B cell (primary cell): Measurements from ENCODE around the gene MYOF. TPM values are rescaled to one million over a fixed set of nuclear protein-coding genes. Genes with fewer than 3 reads are reported as not detected.

ENCODE experiments used
- ATAC-seq: fragments of 200-7000 bp; cut with Tn5 transposase; one replicate; pipeline ENCODE4 v1.10.0; 2021; ENCODE audit warnings: low read depth, mild to moderate bottlenecking, moderate number of reproducible peaks, moderate library complexity
- CTCF ChIA-PET: fragments of 350-600 bp; sonication (Branson Sonifier 250); formaldehyde crosslinking; loops from one replicate; lab custom pipeline; 2021; ENCODE audit warnings: antibody characterized with exemption, inconsistent platforms; lab: Charles Lee
- POLR2A ChIA-PET: fragments of 350-600 bp; sonication (Branson Sonifier 250); formaldehyde crosslinking; loops from one replicate; lab custom pipeline; 2021; ENCODE audit warnings: antibody characterized with exemption; lab: Charles Lee
- DNase-seq: peaks from one replicate; pipeline ENCODE4 v3.0.0; 2013
- H2AFZ ChIP-seq: 2 replicates; pipeline ENCODE4 v1.6.1; 2012; ENCODE audit warnings: mild to moderate bottlenecking, low read depth, low read length; ENCODE audit not compliant: insufficient read depth, poor library complexity, severe bottlenecking
- H3K27ac ChIP-seq, 2 donors: 1 replicate in 1 of 2; 2 replicates in 1 of 2; pipeline ENCODE4 v1.5.1; 2012 to 2013; ENCODE audit warnings: low read length in 2 of 2, mild to moderate bottlenecking in 2 of 2, moderate library complexity in 1 of 2
- H3K27me3 ChIP-seq, 4 experiments: fragments of 200-600 bp in 1 of 4; sonication (generic) in 1 of 4; replicated peaks in 1 of 4; 1 replicate in 2 of 4; 2 replicates in 2 of 4; pipeline versions ENCODE4 v1.6.1 to v1.7.0; 2013 to 2016; ENCODE audit warnings: low read length in 3 of 4, mild to moderate bottlenecking in 2 of 4, mixed read lengths in 1 of 4, moderate library complexity in 1 of 4; ENCODE audit not compliant: insufficient read depth in 4 of 4, control insufficient read depth in 3 of 4; ENCODE audit errors: control extremely low read depth in 1 of 4
- H3K36me3 ChIP-seq, 2 experiments: replicated peaks in 1 of 2; 1 replicate in 1 of 2; 2 replicates in 1 of 2; pipeline versions ENCODE4 v1.6.1 to v1.7.1; 2013; ENCODE audit warnings: low read length in 1 of 2; ENCODE audit not compliant: insufficient read depth in 2 of 2, control insufficient read depth in 1 of 2; ENCODE audit errors: control extremely low read depth in 1 of 2, extremely low read depth in 1 of 2
- H3K4me1 ChIP-seq, 2 donors: fragments of 200-600 bp in 1 of 2; sonication (generic) in 1 of 2; 1 replicate in 1 of 2; 2 replicates in 1 of 2; pipeline versions ENCODE4 v1.5.1 to v1.6.1; 2013 to 2017; ENCODE audit warnings: low read length in 2 of 2; ENCODE audit not compliant: control insufficient read depth in 2 of 2, insufficient read depth in 2 of 2
- H3K4me2 ChIP-seq: replicated peaks from 2 replicates; pipeline ENCODE3; 2012; ENCODE audit warnings: mild to moderate bottlenecking, low read depth, low read length; ENCODE audit not compliant: poor library complexity, severe bottlenecking
- H3K4me3 ChIP-seq, 5 experiments: fragments of 200-600 bp in 1 of 5; sonication (generic) in 1 of 5; 1 replicate in 3 of 5; 2 replicates in 2 of 5; pipeline versions ENCODE4 v1.5.1 to v1.7.0; 2011 to 2016; ENCODE audit warnings: low read length in 4 of 5, mild to moderate bottlenecking in 4 of 5, low read depth in 2 of 5, control low read depth in 1 of 5, moderate library complexity in 1 of 5; ENCODE audit not compliant: insufficient read depth in 1 of 5; ENCODE audit errors: control extremely low read depth in 1 of 5, extremely low read depth in 1 of 5
- H3K79me2 ChIP-seq: fragments of 200-600 bp; sonication (generic); one replicate; pipeline ENCODE4 v1.6.0; 2016; ENCODE audit warnings: low read length; ENCODE audit not compliant: control insufficient read depth, insufficient read depth
- H3K9ac ChIP-seq: fragments of 200-600 bp; sonication (generic); 2 replicates; pipeline ENCODE4 v1.6.1; 2017; ENCODE audit warnings: mild to moderate bottlenecking, low read length, moderate library complexity
- H3K9me3 ChIP-seq, 3 donors: one replicate each; pipeline versions ENCODE4 v1.6.1 to v1.7.1; 2013; ENCODE audit warnings: low read length in 2 of 3; ENCODE audit not compliant: control insufficient read depth in 2 of 3, insufficient read depth in 1 of 3; ENCODE audit errors: control extremely low read depth in 1 of 3
- H4K20me1 ChIP-seq: 2 replicates; pipeline ENCODE4 v1.6.0; 2012; ENCODE audit warnings: mild to moderate bottlenecking, low read length; ENCODE audit not compliant: insufficient read depth, control insufficient read depth, poor library complexity, severe bottlenecking
- H3K27ac Mint-ChIP-seq: one replicate; pipeline ENCODE4 v1.8.0; 2021; ENCODE audit warnings: mixed read lengths
- H3K27me3 Mint-ChIP-seq: one replicate; pipeline ENCODE4 v1.8.0; 2021; ENCODE audit warnings: mixed read lengths
- H3K4me1 Mint-ChIP-seq: one replicate; pipeline ENCODE4 v1.8.0; 2021; ENCODE audit warnings: mixed read lengths
- H3K4me3 Mint-ChIP-seq: one replicate; pipeline ENCODE4 v1.8.0; 2021; ENCODE audit warnings: mixed read lengths
- H3K9me3 Mint-ChIP-seq: one replicate; pipeline ENCODE4 v1.8.0; 2022; ENCODE audit warnings: mixed read lengths; ENCODE audit not compliant: insufficient read depth
- CTCF ChIP-seq: fragments of 200-600 bp; IDR thresholded peaks from one replicate; pipeline ENCODE4 v1.8.0; 2022; ENCODE audit warnings: antibody characterized with exemption, mild to moderate bottlenecking
- EZH2 ChIP-seq: IDR thresholded peaks from 2 replicates; pipeline ENCODE4 v1.6.1; 2012; ENCODE audit warnings: borderline replicate concordance, low read depth, mild to moderate bottlenecking, moderate library complexity, low read length; ENCODE audit not compliant: insufficient read depth, poor library complexity, severe bottlenecking
- WGBS: methylation state at CpG from one replicate; pipeline ENCODE4 v1.1.5; 2013; ENCODE audit warnings: missing lambda C conversion rate; ENCODE audit not compliant: insufficient coverage; 5-methylcytosine and 5-hydroxymethylcytosine counted together
- intact Hi-C: fragments of 100-400 bp; cut with micrococcal nuclease; formaldehyde crosslinking; loops from one replicate; pipeline ENCODE4 v1.10.0; 2022
- polyA plus RNA-seq: library from polyadenylated mRNA; depleted of rRNA; stranded (reverse); fragments of >200 nt; gene quantifications from 2 replicates; pipeline ENCODE4 v1.2.3, GENCODE V29; 2012
- total RNA-seq, 2 donors: library from RNA; stranded (reverse); fragments of 120-200 nt in 1 of 2; gene quantifications; 1 replicate in 1 of 2; 2 replicates in 1 of 2; pipeline versions ENCODE4 v1.2.3 to v1.2.4, GENCODE V29; 2013 to 2022

MYOF gene
- total and polyA plus RNA-seq, 2 donors (not counting 1 experiment from before 2014, with no cell fraction given), result 0.07 to 0.18 TPM

DNA sequence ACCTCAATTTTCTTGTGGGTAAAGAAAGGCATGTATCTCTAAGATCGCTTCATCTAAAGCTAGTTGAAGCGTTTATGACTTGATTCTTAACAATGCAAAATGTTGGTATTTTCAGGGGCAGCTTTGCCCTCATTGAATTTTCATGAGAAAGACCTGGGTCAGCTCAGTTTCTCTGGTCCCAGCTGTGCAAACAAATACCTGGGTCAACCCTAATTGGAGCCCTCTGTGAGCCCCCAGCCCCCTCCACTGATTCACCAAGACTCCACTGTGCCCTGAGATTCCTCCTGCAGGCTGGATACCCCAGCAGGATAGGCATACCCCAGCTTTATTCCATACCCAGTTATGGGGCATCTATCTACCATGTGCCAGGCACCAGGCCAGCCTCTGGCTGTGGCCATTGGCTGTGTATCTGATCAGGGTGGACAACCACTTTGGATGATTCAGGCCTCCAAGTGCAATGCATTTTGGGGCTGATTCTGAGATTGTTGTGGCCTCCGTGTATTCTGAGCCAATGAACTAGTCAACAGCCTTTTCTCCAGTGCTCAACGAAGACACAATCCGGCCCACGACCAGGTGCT lies 201.9 kb downstream of the MYOF start:
- POLR2A ChIA-PET, result no interaction called here
- Histone ChIP-seq H3K4me1 (peaks cover 0 to 3% of the 10 kb centered on the region in 2 donors), H3K27ac (no peak overlapping the region), H3K9ac (no peak overlapping the region), H3K27me3 (no peaks in the 10 kb centered on the region), H3K9me3 (peaks cover 0 to 3% (median 0%) of the 10 kb centered on the region in 3 donors), H4K20me1 (no peaks in the 10 kb centered on the region), H3K4me3 (no peak overlapping the region), H2AFZ (no peak overlapping the region), H3K36me3 (no peaks in the 10 kb centered on the region), H3K4me2 (no peak overlapping the region), H3K79me2 (no peaks in the 10 kb centered on the region)
- intact Hi-C loops, result no loop called here
- no peaks in the 10 kb centered on the region for H3K9me3 Mint-ChIP-seq
- WGBS, result 100% methylated on average over 4 of the region's 6 CpGs
- TF ChIP-seq CTCF (no peak), EZH2 (no peak)
- DNase-seq, result no peak
- H3K27me3 Mint-ChIP-seq, result no peaks in the 10 kb centered on the region
- CTCF ChIA-PET, result interaction anchor here (1.1 kb wide), 2 partner anchors 10 to 11 kb away, joined by 3 read pairs; no protein-coding TSS in a partner anchor
- H3K4me3 Mint-ChIP-seq, result no peak overlapping the region
- H3K27ac Mint-ChIP-seq, result no peak overlapping the region
- peaks cover 8% of the 10 kb centered on the region for H3K4me1 Mint-ChIP-seq
- no peak for ATAC-seq

- no peak for ATAC-seq
- CTCF ChIA-PET, result interaction anchor here (1.4 kb wide), 1 partner anchor 10 kb away, joined by 6 read pairs; no protein-coding TSS in a partner anchor
Measured at GRCh38 chr10:93277360-93277759, 204.8 kb downstream of the MYOF start.

More at GRCh38 chr10:93277360-93277759, 204.8 kb downstream of the MYOF start:
- intact Hi-C loops, result no loop called here
- Histone ChIP-seq H2AFZ (no peak overlapping the region), H3K27ac (no peak overlapping the region), H3K9me3 (peaks cover 0 to 3% (median 0%) of the 10 kb centered on the region in 3 donors), H3K4me3 (no peak overlapping the region), H4K20me1 (no peaks in the 10 kb centered on the region), H3K36me3 (no peaks in the 10 kb centered on the region), H3K4me1 (peaks cover 0 to 3% of the 10 kb centered on the region in 2 donors), H3K4me2 (no peak overlapping the region), H3K9ac (no peak overlapping the region), H3K27me3 (no peaks in the 10 kb centered on the region), H3K79me2 (no peaks in the 10 kb centered on the region)
- no peaks in the 10 kb centered on the region for H3K9me3 Mint-ChIP-seq
- no peak for DNase-seq
- POLR2A ChIA-PET, result no interaction called here
- peaks cover 8% of the 10 kb centered on the region for H3K4me1 Mint-ChIP-seq
- TF ChIP-seq CTCF (no peak), EZH2 (no peak)
- no peak overlapping the region for H3K4me3 Mint-ChIP-seq
- no peaks in the 10 kb centered on the region for H3K27me3 Mint-ChIP-seq
- 100% methylated on average over 1 of the region's 4 CpGs for WGBS
- H3K27ac Mint-ChIP-seq, result no peak overlapping the region
